DOHH2 (cell line): Measurements from ENCODE around the gene ATP11A.

ENCODE experiments used
- H3F3A ChIP-seq: fragments of 200-600 bp; sonication (generic), shearing (Covaris generic); 2 replicates; pipeline ENCODE4 v1.6.0; 2016; ENCODE audit warnings: antibody characterized with exemption, mild to moderate bottlenecking; ENCODE audit not compliant: control insufficient read depth, insufficient read depth
- H3K27ac ChIP-seq: fragments of 200-600 bp; sonication (generic); 2 replicates; pipeline ENCODE4 v1.5.1; 2014; ENCODE audit warnings: low read depth, mild to moderate bottlenecking, low read length, moderate library complexity
- H3K27me3 ChIP-seq: fragments of 200-600 bp; sonication (generic); 2 replicates; pipeline ENCODE4 v1.6.1; 2014; ENCODE audit warnings: mild to moderate bottlenecking, low read length, mixed read lengths; ENCODE audit not compliant: control insufficient read depth
- H3K36me3 ChIP-seq: fragments of 200-600 bp; sonication (generic); 2 replicates; pipeline ENCODE4 v1.6.1; 2014; ENCODE audit warnings: mild to moderate bottlenecking, low read length, moderate library complexity, mixed read lengths; ENCODE audit not compliant: control insufficient read depth
- H3K4me1 ChIP-seq: fragments of 200-600 bp; sonication (generic); 2 replicates; pipeline ENCODE4 v1.6.1; 2014; ENCODE audit warnings: mild to moderate bottlenecking, low read length, mixed read lengths; ENCODE audit not compliant: control insufficient read depth
- H3K4me2 ChIP-seq: fragments of 200-600 bp; sonication (generic); 2 replicates; pipeline ENCODE4 v1.6.0; 2014; ENCODE audit warnings: mild to moderate bottlenecking, low read length, moderate library complexity
- H3K4me3 ChIP-seq: fragments of 200-600 bp; sonication (generic); 2 replicates; pipeline ENCODE4 v1.5.1; 2014; ENCODE audit warnings: mild to moderate bottlenecking, low read length, mixed read lengths
- H3K79me2 ChIP-seq: fragments of 200-600 bp; sonication (generic); 2 replicates; pipeline ENCODE4 v1.6.1; 2014; ENCODE audit warnings: mild to moderate bottlenecking, low read length, mixed read lengths; ENCODE audit not compliant: control insufficient read depth
- H3K9me2 ChIP-seq: fragments of 200-600 bp; sonication (generic); replicated peaks from 2 replicates; pipeline ENCODE4 v1.6.1; 2014; ENCODE audit warnings: mild to moderate bottlenecking, low read length, mixed read lengths; ENCODE audit not compliant: control insufficient read depth
- H3K9me3 ChIP-seq: fragments of 200-600 bp; sonication (generic); 2 replicates; pipeline ENCODE4 v1.6.1; 2014; ENCODE audit warnings: antibody characterized with exemption, low read length, mixed read lengths; ENCODE audit not compliant: control insufficient read depth, insufficient read depth
- H4K20me1 ChIP-seq: fragments of 200-600 bp; sonication (generic); 2 replicates; pipeline ENCODE4 v1.6.0; 2014; ENCODE audit warnings: low read depth, mild to moderate bottlenecking, antibody characterized with exemption, low read length, moderate library complexity; ENCODE audit not compliant: control insufficient read depth, insufficient read depth
- CTCF ChIP-seq: fragments of 200-600 bp; sonication (generic); IDR thresholded peaks from one replicate; pipeline ENCODE4 v1.5.1; 2014; ENCODE audit warnings: antibody characterized with exemption, mild to moderate bottlenecking, low read depth, low read length; ENCODE audit not compliant: poor library complexity, severe bottlenecking
- EZH2phosphoT487 ChIP-seq: fragments of 200-600 bp; sonication (generic); IDR thresholded peaks from 2 replicates; pipeline ENCODE4 v1.6.1; 2017; ENCODE audit warnings: borderline replicate concordance, mild to moderate bottlenecking, antibody characterized with exemption, low read length, moderate library complexity, mixed read lengths

The ATP11A gene

GRCh38 chr13:112651750-112652511 lies 37.9 kb upstream of the ATP11A start:
- H3K36me3 ChIP-seq: no peaks in the 10 kb centered on the region
- no peaks in the 10 kb centered on the region for H4K20me1 ChIP-seq
- H3K27ac ChIP-seq: no peak overlapping the region
- no peaks in the 10 kb centered on the region for H3K9me2 ChIP-seq
- no peaks in the 10 kb centered on the region for H3K79me2 ChIP-seq
- H3K27me3 ChIP-seq: peaks cover 5% of the 10 kb centered on the region; the same call in 1 of the 2 replicates
- no peaks in the 10 kb centered on the region for H3F3A ChIP-seq
- TF ChIP-seq CTCF (no peak), EZH2phosphoT487 (no peak)
- H3K4me2 ChIP-seq: no peak overlapping the region
- no peaks in the 10 kb centered on the region for H3K9me3 ChIP-seq
- H3K4me1 ChIP-seq: no peaks in the 10 kb centered on the region
- H3K4me3 ChIP-seq: no peak overlapping the region

- H3K9me2 ChIP-seq: no peaks in the 10 kb centered on the region
- H3K36me3 ChIP-seq: no peaks in the 10 kb centered on the region
- H3K4me2 ChIP-seq: no peak overlapping the region
- H3F3A ChIP-seq: no peaks in the 10 kb centered on the region
- peaks cover 5% of the 10 kb centered on the region; the same call in 1 of the 2 replicates for H3K27me3 ChIP-seq
- H3K9me3 ChIP-seq: no peaks in the 10 kb centered on the region
- H3K27ac ChIP-seq: no peak overlapping the region
- no peaks in the 10 kb centered on the region for H4K20me1 ChIP-seq
- H3K4me1 ChIP-seq: peaks cover 5% of the 10 kb centered on the region; the same call in 1 of the 2 replicates
- no peaks in the 10 kb centered on the region for H3K79me2 ChIP-seq
- TF ChIP-seq CTCF: no peak
- no peak for TF ChIP-seq EZH2phosphoT487
- H3K4me3 ChIP-seq: no peak overlapping the region
Observed at GRCh38 chr13:112652512-112653070, 37.2 kb upstream of the ATP11A start.

GRCh38 chr13:112653071-112653470 lies 36.8 kb upstream of the ATP11A start:
- Histone ChIP-seq H3K27me3 (peaks cover 5% of the 10 kb centered on the region; the same call in 1 of the 2 replicates), H3K79me2 (no peaks in the 10 kb centered on the region), H3K4me2 (no peak overlapping the region), H3K4me3 (no peak overlapping the region), H3F3A (no peaks in the 10 kb centered on the region), H3K4me1 (peaks cover 6% of the 10 kb centered on the region; the same call in 1 of the 2 replicates), H4K20me1 (no peaks in the 10 kb centered on the region), H3K9me2 (no peaks in the 10 kb centered on the region), H3K9me3 (no peaks in the 10 kb centered on the region), H3K27ac (no peak overlapping the region), H3K36me3 (no peaks in the 10 kb centered on the region)
- TF ChIP-seq CTCF: no peak
- TF ChIP-seq EZH2phosphoT487: no peak
